Trophoblast cell (in vitro differentiated cells and primary cell): ENCODE measurements around the gene PPID.

Experiments used
- DNase-seq, 2 donors: peaks; one replicate each; pipeline ENCODE4 v3.0.0-alpha.2; 2016
- H2AFZ ChIP-seq: 2 replicates; pipeline ENCODE4 v1.6.1; 2013; ENCODE audit warnings: low read length, moderate library complexity, mild to moderate bottlenecking; ENCODE audit not compliant: insufficient read depth, poor library complexity
- H2AK5ac ChIP-seq: 2 replicates; pipeline ENCODE4 v1.6.1; 2013; ENCODE audit warnings: mild to moderate bottlenecking, low read length
- H2BK120ac ChIP-seq: 2 replicates; pipeline ENCODE4 v1.6.1; 2013; ENCODE audit warnings: low read length, mild to moderate bottlenecking, moderate library complexity; ENCODE audit not compliant: insufficient read depth, poor library complexity
- H2BK12ac ChIP-seq: 2 replicates; pipeline ENCODE4 v1.6.1; 2013; ENCODE audit warnings: mild to moderate bottlenecking, low read length, moderate library complexity
- H2BK5ac ChIP-seq: 2 replicates; pipeline ENCODE4 v1.6.1; 2013; ENCODE audit warnings: low read length, low read depth, moderate library complexity, mild to moderate bottlenecking; ENCODE audit not compliant: poor library complexity
- H3K14ac ChIP-seq: 2 replicates; pipeline ENCODE4 v1.6.1; 2013; ENCODE audit warnings: mild to moderate bottlenecking, low read length
- H3K18ac ChIP-seq: 2 replicates; pipeline ENCODE4 v1.6.1; 2013; ENCODE audit warnings: mild to moderate bottlenecking, low read length
- H3K23ac ChIP-seq: 2 replicates; pipeline ENCODE4 v1.6.1; 2013; ENCODE audit warnings: low read length
- H3K27ac ChIP-seq: 2 replicates; pipeline ENCODE4 v1.5.1; 2013; ENCODE audit warnings: low read depth, mild to moderate bottlenecking, inconsistent platforms, low read length, moderate library complexity
- H3K27me3 ChIP-seq: 2 replicates; pipeline ENCODE4 v1.6.1; 2013; ENCODE audit warnings: inconsistent platforms, mild to moderate bottlenecking, low read length, moderate library complexity; ENCODE audit not compliant: insufficient read depth
- H3K36me3 ChIP-seq, 2 experiments: 1 replicate in 1 of 2; 2 replicates in 1 of 2; pipeline ENCODE4 v1.6.1; 2013; ENCODE audit warnings: low read length in 2 of 2, mild to moderate bottlenecking in 2 of 2, moderate library complexity in 1 of 2; ENCODE audit not compliant: insufficient read depth in 2 of 2, control insufficient read depth in 1 of 2
- H3K4ac ChIP-seq: 2 replicates; pipeline ENCODE4 v1.6.1; 2013; ENCODE audit warnings: low read depth, mild to moderate bottlenecking, low read length, moderate library complexity
- H3K4me1 ChIP-seq, 2 experiments: 1 replicate in 1 of 2; 2 replicates in 1 of 2; pipeline ENCODE4 v1.6.1; 2013; ENCODE audit warnings: low read length in 2 of 2, mild to moderate bottlenecking in 2 of 2, moderate library complexity in 1 of 2; ENCODE audit not compliant: insufficient read depth in 2 of 2, control insufficient read depth in 1 of 2
- H3K4me2 ChIP-seq: 2 replicates; pipeline ENCODE4 v1.6.1; 2013; ENCODE audit warnings: inconsistent platforms, mild to moderate bottlenecking, low read length, moderate library complexity
- H3K4me3 ChIP-seq: 2 replicates; pipeline ENCODE4 v1.5.1; 2013; ENCODE audit warnings: mild to moderate bottlenecking, low read depth, low read length, inconsistent platforms
- H3K79me1 ChIP-seq: one replicate; pipeline ENCODE4 v1.6.1; 2013; ENCODE audit warnings: low read length
- H3K79me2 ChIP-seq: 2 replicates; pipeline ENCODE4 v1.6.1; 2013; ENCODE audit warnings: low read length, mild to moderate bottlenecking; ENCODE audit not compliant: control insufficient read depth, insufficient read depth, poor library complexity
- H3K9ac ChIP-seq: 2 replicates; pipeline ENCODE4 v1.6.1; 2013; ENCODE audit warnings: mild to moderate bottlenecking, low read length
- H3K9me3 ChIP-seq: 2 replicates; pipeline ENCODE4 v1.6.1; 2013; ENCODE audit warnings: low read depth, mild to moderate bottlenecking, control low read depth, inconsistent platforms, low read length; ENCODE audit not compliant: insufficient read depth
- H4K12ac ChIP-seq: 2 replicates; pipeline ENCODE4 v1.6.1; 2013; ENCODE audit warnings: low read depth, mild to moderate bottlenecking, low read length, moderate library complexity
- H4K8ac ChIP-seq: 2 replicates; pipeline ENCODE4 v1.6.1; 2013; ENCODE audit warnings: low read depth, mild to moderate bottlenecking, low read length, moderate library complexity
- H4K91ac ChIP-seq: one replicate; pipeline ENCODE4 v1.6.1; 2013; ENCODE audit warnings: low read depth, mild to moderate bottlenecking, low read length, moderate library complexity
- WGBS: extraction: QIAGEN DNeasy Blood & Tissue Kit; methylation state at CpG from one replicate; pipeline ENCODE4 v1.1.7; 2013; ENCODE audit warnings: missing lambda C conversion rate; ENCODE audit not compliant: insufficient read length, insufficient coverage; ENCODE audit errors: extremely low coverage; 5-methylcytosine and 5-hydroxymethylcytosine counted together

The PPID gene

GRCh38 chr4:158670975-158671664 lies 52.1 kb downstream of the PPID start:
- Histone ChIP-seq H4K12ac (peak overlapping the region; percentile 49), H4K8ac (peak overlapping the region; percentile 63), H3K23ac (no peak overlapping the region), H3K4ac (peak overlapping the region; percentile 64), H3K4me3 (peak overlapping the region; percentile 96), H2BK12ac (no peak overlapping the region), H3K14ac (peak overlapping the region; percentile 56), H3K79me2 (peaks cover 4% of the 10 kb centered on the region), H3K79me1 (peaks cover 6% of the 10 kb centered on the region), H4K91ac (peak overlapping the region; percentile 46), H3K18ac (peak overlapping the region; percentile 40), H3K4me2 (peak overlapping the region; percentile 60), H2AK5ac (no peak overlapping the region), H3K27ac (peak overlapping the region; percentile 30), H2AFZ (peak overlapping the region; percentile 86), H3K9ac (peak overlapping the region; percentile 75), H3K9me3 (no peaks in the 10 kb centered on the region), H3K27me3 (no peaks in the 10 kb centered on the region), H3K36me3 (no peaks in the 10 kb centered on the region), H2BK120ac (no peak overlapping the region), H3K4me1 (peaks cover 0 to 3% of the 10 kb centered on the region in 2 experiments), H2BK5ac (peak overlapping the region; percentile 42)
- DNase-seq: peak; percentile 18 to 33
- WGBS: no CpG with 5 or more reads among the region's 35 CpGs

GRCh38 chr4:158669310-158669709 lies 53.9 kb downstream of the PPID start:
- Histone ChIP-seq H3K23ac (no peak overlapping the region), H3K36me3 (no peaks in the 10 kb centered on the region), H3K79me1 (peaks cover 6% of the 10 kb centered on the region), H2AFZ (no peak overlapping the region), H3K9me3 (no peaks in the 10 kb centered on the region), H2AK5ac (no peak overlapping the region), H4K12ac (no peak overlapping the region), H3K4me1 (peaks cover 0 to 3% of the 10 kb centered on the region in 2 experiments), H3K4ac (no peak overlapping the region), H3K4me2 (no peak overlapping the region), H3K14ac (no peak overlapping the region), H3K27me3 (no peaks in the 10 kb centered on the region), H3K79me2 (peaks cover 4% of the 10 kb centered on the region), H2BK12ac (no peak overlapping the region), H2BK5ac (no peak overlapping the region), H3K4me3 (no peak overlapping the region), H4K91ac (no peak overlapping the region), H2BK120ac (no peak overlapping the region), H4K8ac (no peak overlapping the region), H3K9ac (no peak overlapping the region), H3K18ac (no peak overlapping the region), H3K27ac (no peak overlapping the region)
- no CpG with 5 or more reads among the region's 7 CpGs for WGBS
- DNase-seq: no peak

DNA sequence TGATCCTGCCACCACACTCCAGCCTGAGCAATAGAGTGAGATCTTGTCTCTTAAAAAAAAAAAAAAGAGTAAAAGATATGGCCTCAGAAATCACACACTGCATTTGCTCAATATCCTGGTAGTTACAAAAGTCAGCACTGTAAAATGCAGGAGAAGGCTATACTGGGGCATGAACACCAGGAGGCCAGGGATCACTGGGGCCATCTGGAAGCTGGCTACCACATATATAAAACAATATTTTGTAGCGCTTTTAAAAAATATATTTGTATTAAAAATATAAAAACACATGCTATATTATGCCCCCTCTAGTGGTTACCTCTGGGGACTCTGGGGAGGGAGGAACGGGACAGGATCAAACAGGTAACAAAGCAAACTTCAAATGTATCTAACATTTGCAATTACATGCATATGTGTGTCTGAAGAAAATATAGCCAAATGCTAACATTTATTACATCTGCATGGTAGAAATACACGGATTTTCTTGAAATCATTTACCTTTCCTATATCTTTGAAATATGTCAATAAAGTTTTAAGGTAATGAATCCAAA lies 55.5 kb downstream of the PPID start:
- Histone ChIP-seq H3K9me3 (no peaks in the 10 kb centered on the region), H2AFZ (no peak overlapping the region), H4K8ac (no peak overlapping the region), H2BK120ac (no peak overlapping the region), H3K4ac (no peak overlapping the region), H3K23ac (no peak overlapping the region), H3K18ac (no peak overlapping the region), H2AK5ac (no peak overlapping the region), H3K27ac (no peak overlapping the region), H3K79me1 (peaks cover 6% of the 10 kb centered on the region), H3K36me3 (no peaks in the 10 kb centered on the region), H3K9ac (no peak overlapping the region), H4K91ac (no peak overlapping the region), H3K4me1 (peaks cover 0 to 3% of the 10 kb centered on the region in 2 experiments), H2BK12ac (no peak overlapping the region), H3K27me3 (no peaks in the 10 kb centered on the region), H3K14ac (no peak overlapping the region), H2BK5ac (no peak overlapping the region), H3K79me2 (peaks cover 4% of the 10 kb centered on the region), H3K4me3 (no peak overlapping the region), H3K4me2 (no peak overlapping the region), H4K12ac (no peak overlapping the region)
- WGBS: no CpG with 5 or more reads among the region's 3 CpGs
- peak; percentile 21 to 71 for DNase-seq

DNA sequence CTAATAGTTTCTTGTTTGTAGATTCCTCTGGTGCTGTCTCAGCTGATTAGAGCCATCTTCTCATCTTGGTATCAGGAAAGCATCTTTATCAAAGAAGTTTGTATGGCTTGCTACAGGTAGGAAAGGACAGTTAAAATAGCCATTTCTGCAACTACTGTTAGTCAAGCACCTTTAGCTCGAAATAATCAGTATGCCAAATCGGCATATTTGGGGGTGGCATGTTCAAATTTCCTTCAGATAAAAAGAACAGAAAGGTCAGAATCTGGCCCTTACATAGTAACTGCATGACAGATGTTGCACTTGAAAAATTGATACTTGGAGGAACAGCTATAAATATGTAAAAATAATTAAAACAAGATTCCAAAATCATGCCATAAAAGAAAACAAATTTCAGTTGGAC lies 56.3 kb downstream of the PPID start:
- no peak overlapping the region for H3K9ac ChIP-seq
- peaks cover 0 to 3% of the 10 kb centered on the region in 2 experiments for H3K4me1 ChIP-seq
- H4K8ac ChIP-seq: no peak overlapping the region
- no peak overlapping the region for H4K91ac ChIP-seq
- H2BK12ac ChIP-seq: no peak overlapping the region
- no peak overlapping the region for H3K23ac ChIP-seq
- H3K18ac ChIP-seq: no peak overlapping the region
- H2BK120ac ChIP-seq: no peak overlapping the region
- DNase-seq: no peak
- no peaks in the 10 kb centered on the region for H3K36me3 ChIP-seq
- no peak overlapping the region for H3K14ac ChIP-seq
- H2BK5ac ChIP-seq: no peak overlapping the region
- peaks cover 4% of the 10 kb centered on the region for H3K79me2 ChIP-seq
- no peak overlapping the region for H3K4me3 ChIP-seq
- no peak overlapping the region for H4K12ac ChIP-seq
- no peak overlapping the region for H3K4me2 ChIP-seq
- no peak overlapping the region for H3K4ac ChIP-seq
- H2AFZ ChIP-seq: no peak overlapping the region
- H2AK5ac ChIP-seq: no peak overlapping the region
- peaks cover 3% of the 10 kb centered on the region for H3K79me1 ChIP-seq
- no peaks in the 10 kb centered on the region for H3K27me3 ChIP-seq
- WGBS: no CpG with 5 or more reads among the region's 2 CpGs
- no peak overlapping the region for H3K27ac ChIP-seq
- no peaks in the 10 kb centered on the region for H3K9me3 ChIP-seq
